GM18526 (cell line): ENCODE data around the gene ATP1A3.

ENCODE experiments used
- POLR2A ChIP-seq: IDR thresholded peaks from 3 replicates; pipeline ENCODE4 v1.6.1; 2011; ENCODE audit not compliant: insufficient read length; ENCODE audit errors: extremely low read depth

Gene ATP1A3

GRCh38 chr19:41921577-41922576, 72.2 kb downstream of the ATP1A3 start:
- no peak for TF ChIP-seq POLR2A

- no peak for TF ChIP-seq POLR2A
Observed at GRCh38 chr19:41920882-41921576, 73.0 kb downstream of the ATP1A3 start.

- no peak for TF ChIP-seq POLR2A
Observed at GRCh38 chr19:41919948-41920712, 73.9 kb downstream of the ATP1A3 start.

- no peak for TF ChIP-seq POLR2A
Observed at GRCh38 chr19:41918653-41919244, 75.3 kb downstream of the ATP1A3 start.

- no peak for TF ChIP-seq POLR2A
Observed at GRCh38 chr19:41918095-41918494, 75.9 kb downstream of the ATP1A3 start.

GRCh38 chr19:41917676-41918075, 76.4 kb downstream of the ATP1A3 start:
- no peak for TF ChIP-seq POLR2A
